Right renal pelvis (tissue), 4 donors: Measurements from ENCODE around the gene GRK1. TPM values are rescaled to one million over a fixed set of nuclear protein-coding genes. Genes with fewer than 3 reads are reported as not detected.

ENCODE experiments used
- DNase-seq, 4 donors: peaks; one replicate each; pipeline ENCODE4 v3.0.0-alpha.2; 2013; ENCODE audit warnings: low read depth in 4 of 4, low spot score in 3 of 4, missing footprints in 1 of 4
- polyA plus RNA-seq, 4 donors: library from polyadenylated mRNA; unstranded; fragments of 120-200 nt; gene quantifications; one replicate each; pipeline ENCODE4 v1.2.1, GENCODE V29; 2013; ENCODE audit not compliant: insufficient read length in 4 of 4

The GRK1 gene
- polyA plus RNA-seq, 4 donors, result 0.06 to 0.39 TPM; not detected in 2

- no peak for DNase-seq
Observed at GRCh38 chr13:113786262-113786841, 119.3 kb downstream of the GRK1 start.

Other genes starting within 250 kb of the GRK1 start
- 1 to 10 TPM; 2.6 to 4.1 (median 3.7) TPM for gene ADPRHL1, start 213.7 kb upstream of the GRK1 start, polyA plus RNA-seq
- 10 to 100 TPM; 18.5 to 23.4 (median 22.0) TPM for gene DCUN1D2, start 176.5 kb upstream of the GRK1 start, polyA plus RNA-seq
- gene TFDP1, start 82.5 kb upstream of the GRK1 start, polyA plus RNA-seq, result 100 to 1,000 TPM in 1 of 4 donors, 10 to 100 TPM in 3; 85.0 to 101 (median 90.7) TPM
- under 1 TPM; 0.23 to 0.90 (median 0.42) TPM for gene ATP4B, start 9.0 kb upstream of the GRK1 start, polyA plus RNA-seq
- 1 to 10 TPM; 6.5 to 8.5 (median 7.7) TPM for gene TMEM255B, start 92.0 kb downstream of the GRK1 start, polyA plus RNA-seq
- 10 to 100 TPM; 26.2 to 41.4 (median 27.7) TPM for gene GAS6, start 196.9 kb downstream of the GRK1 start, polyA plus RNA-seq